Epithelial cell of proximal tubule (primary cell): ENCODE data around the gene ZNF202. TPM values are rescaled to one million over a fixed set of nuclear protein-coding genes. Genes with fewer than 3 reads are reported as not detected.
"Not testable (repeated sequence)": the region's sequence is repeated elsewhere in the genome, so short reads cannot be mapped to it uniquely, and the experiment has no call there.

Source experiments
- DNase-seq: peaks from one replicate; pipeline ENCODE4 v3.0.0-alpha.2; 2011; ENCODE audit warnings: low read depth
- H3K4me3 ChIP-seq: 2 replicates; pipeline ENCODE4 v1.5.1; 2011; ENCODE audit warnings: low read depth, mild to moderate bottlenecking, low read length
- CTCF ChIP-seq: conservative IDR thresholded peaks from 2 replicates; pipeline ENCODE4 v1.5.1; 2012; ENCODE audit warnings: low read depth, mild to moderate bottlenecking, low read length
- total RNA-seq: library from RNA; depleted of rRNA; stranded (reverse); fragments of >200 nt; gene quantifications from 2 replicates; pipeline ENCODE4 v1.2.3, GENCODE V29; 2015

Gene ZNF202
- total RNA-seq, 1 donor from 2014 or later = 2.2 TPM

- TF ChIP-seq CTCF = no peak
- DNase-seq = no peak
- no peak overlapping the region for H3K4me3 ChIP-seq
Measured at GRCh38 chr11:123755813-123756212, 14.4 kb upstream of the ZNF202 start.

GRCh38 chr11:123755344-123755743, 13.9 kb upstream of the ZNF202 start:
- no peak overlapping the region for H3K4me3 ChIP-seq
- TF ChIP-seq CTCF = no peak
- DNase-seq = no peak

- TF ChIP-seq CTCF = no peak
- no peak within 1 kb of the TSS for H3K4me3 ChIP-seq
- no peak for DNase-seq
Measured at GRCh38 chr11:123754101-123754568, 12.7 kb upstream of the ZNF202 start, which contains the start of gene OR6X1. Gene OR6X1 (minus strand): TSS chr11:123754518. CDS start chr11:123754518, 0 bp downstream.

- no peak for DNase-seq
- no peak overlapping the region for H3K4me3 ChIP-seq
- TF ChIP-seq CTCF = no peak
Measured at GRCh38 chr11:123753110-123753509, 11.7 kb upstream of the ZNF202 start.

GRCh38 chr11:123751781-123752180, 10.3 kb upstream of the ZNF202 start:
- no peak for DNase-seq
- no peak for TF ChIP-seq CTCF
- no peak overlapping the region for H3K4me3 ChIP-seq

GRCh38 chr11:123748349-123748748, 6.9 kb upstream of the ZNF202 start:
- not testable (repeated sequence) for H3K4me3 ChIP-seq, DNase-seq

GRCh38 chr11:123745764-123746451, 4.4 kb upstream of the ZNF202 start:
- no peak overlapping the region for H3K4me3 ChIP-seq
- no peak for TF ChIP-seq CTCF
- no peak for DNase-seq
